Endothelial cell of umbilical vein (primary cell): ENCODE measurements around the gene ZNF207. TPM values are rescaled to one million over a fixed set of nuclear protein-coding genes. Genes with fewer than 3 reads are reported as not detected.

Experiments
- BruUV-seq: library from RNA; stranded (reverse); fragments of 400-500 nt; replicated peaks from 2 replicates; lab custom pipeline; 2021; lab: Mats Ljungman, UMichigan
- CTCF ChIA-PET: fragments of 300-600, 350-600 bp; sonication (Branson Sonifier 250); formaldehyde crosslinking; loops from one replicate; lab custom pipeline; 2021; ENCODE audit warnings: antibody characterized with exemption, inconsistent platforms; lab: Charles Lee
- POLR2A ChIA-PET: fragments of 300-600, 350-600 bp; sonication (Branson Sonifier 250); formaldehyde crosslinking; loops from one replicate; lab custom pipeline; 2021; ENCODE audit warnings: antibody characterized with exemption, inconsistent platforms; lab: Charles Lee
- DNase-seq: peaks from one replicate; pipeline ENCODE4 v3.0.0-alpha.2; 2011; ENCODE audit warnings: low read depth, low spot score
- FAIRE-seq: peaks from 2 replicates; lab custom pipeline; 2011; peaks lifted over from hg19 to GRCh38; lab: Jason Lieb, UNC
- H2AFZ ChIP-seq: 2 replicates; pipeline ENCODE4 v1.6.0; 2012; ENCODE audit warnings: low read depth, low read length, control low read depth, inconsistent platforms
- H3K27ac ChIP-seq: 2 replicates; pipeline ENCODE4 v1.5.1; 2011; ENCODE audit warnings: low read depth, mild to moderate bottlenecking, control low read depth, low read length, moderate library complexity; ENCODE audit not compliant: insufficient read depth
- H3K27me3 ChIP-seq, 2 experiments: 2 replicates each; pipeline versions ENCODE4 v1.6.0 to v1.6.1; 2011; ENCODE audit warnings: low read length in 2 of 2, mixed read lengths in 1 of 2; ENCODE audit not compliant: control insufficient read depth in 2 of 2, insufficient read depth in 2 of 2
- H3K36me3 ChIP-seq, 2 experiments: 2 replicates in 1 of 2; 3 replicates in 1 of 2; pipeline ENCODE4 v1.5.1; 2011; ENCODE audit warnings: low read length in 2 of 2, mild to moderate bottlenecking in 1 of 2, moderate library complexity in 1 of 2; ENCODE audit not compliant: control insufficient read depth in 2 of 2, insufficient read depth in 2 of 2; ENCODE audit errors: extremely low read depth in 1 of 2
- H3K4me1 ChIP-seq: 3 replicates; pipeline ENCODE4 v1.5.1; 2011; ENCODE audit warnings: mild to moderate bottlenecking, low read length; ENCODE audit not compliant: control insufficient read depth, insufficient read depth; ENCODE audit errors: extremely low read depth
- H3K4me2 ChIP-seq: 2 replicates; pipeline ENCODE4 v1.6.1; 2011; ENCODE audit warnings: low read length, control low read depth, mixed read lengths; ENCODE audit not compliant: insufficient read depth
- H3K4me3 ChIP-seq, 3 experiments: fragments of 200-600 bp in 1 of 3; sonication (generic), shearing (Covaris generic) in 1 of 3; replicated peaks in 1 of 3; 2 replicates each; pipeline ENCODE4 v1.5.1; 2011 to 2016; ENCODE audit warnings: control low read depth in 3 of 3, low read length in 3 of 3, mild to moderate bottlenecking in 2 of 3, inconsistent platforms in 1 of 3, low read depth in 1 of 3, moderate library complexity in 1 of 3; ENCODE audit not compliant: insufficient read depth in 1 of 3
- H3K79me2 ChIP-seq: 2 replicates; pipeline ENCODE4 v1.6.0; 2012; ENCODE audit warnings: low read length, inconsistent platforms; ENCODE audit not compliant: control insufficient read depth, insufficient read depth
- H3K9ac ChIP-seq: replicated peaks from 2 replicates; pipeline ENCODE3; 2011; ENCODE audit warnings: low read length, control low read depth; ENCODE audit not compliant: insufficient read depth; ENCODE audit errors: extremely low read depth
- H3K9me1 ChIP-seq: replicated peaks from 3 replicates; pipeline ENCODE4 v1.6.0; 2011; ENCODE audit warnings: mild to moderate bottlenecking, low read length; ENCODE audit not compliant: control insufficient read depth, insufficient read depth; ENCODE audit errors: extremely low read depth
- H3K9me3 ChIP-seq: replicated peaks from 2 replicates; pipeline ENCODE4 v1.5.1; 2012; ENCODE audit warnings: low read length, inconsistent platforms; ENCODE audit not compliant: control insufficient read depth, insufficient read depth
- H4K20me1 ChIP-seq: replicated peaks from 2 replicates; pipeline ENCODE3; 2011; ENCODE audit warnings: mild to moderate bottlenecking, low read length; ENCODE audit not compliant: control insufficient read depth, insufficient read depth; ENCODE audit errors: extremely low read depth
- EZH2 ChIP-seq: IDR thresholded peaks from 2 replicates; pipeline ENCODE4 v1.6.1; 2012; ENCODE audit warnings: borderline replicate concordance, low read depth, mild to moderate bottlenecking, moderate library complexity, low read length, inconsistent platforms; ENCODE audit not compliant: severe bottlenecking
- FOS ChIP-seq: IDR thresholded peaks from 2 replicates; pipeline ENCODE4 v1.6.1; 2011; ENCODE audit warnings: mild to moderate bottlenecking, low read length, moderate library complexity, borderline replicate concordance; ENCODE audit not compliant: insufficient read depth
- GATA2 ChIP-seq: IDR thresholded peaks from 2 replicates; pipeline ENCODE4 v1.7.0; 2011; ENCODE audit warnings: low read depth, mild to moderate bottlenecking, moderate library complexity, mixed read lengths, low read length; ENCODE audit not compliant: insufficient read length, insufficient read depth
- JUN ChIP-seq: IDR thresholded peaks from 2 replicates; pipeline ENCODE4 v1.6.1; 2011; ENCODE audit warnings: borderline replicate concordance, low read depth; ENCODE audit not compliant: insufficient read length, insufficient read depth
- MYC ChIP-seq: IDR thresholded peaks from one replicate; pipeline ENCODE4 v1.6.1; 2011; ENCODE audit warnings: mild to moderate bottlenecking, low read depth, low read length
- POLR2A ChIP-seq: IDR thresholded peaks from 2 replicates; pipeline ENCODE4 v1.6.1; 2012; ENCODE audit warnings: low read depth, mild to moderate bottlenecking, control low read depth, low read length
- POLR2AphosphoS5 ChIP-seq: IDR thresholded peaks from 2 replicates; pipeline ENCODE4 v1.6.1; 2012; ENCODE audit warnings: low read depth, mild to moderate bottlenecking, control low read depth, low read length, moderate library complexity; ENCODE audit not compliant: insufficient read depth
- dilution Hi-C: fragments of 300-500 bp; cut with MboI; formaldehyde crosslinking; loops from one replicate; pipeline ENCODE4 v1.15.0; 2019; ENCODE audit warnings: low sequenced_read_pairs; ENCODE audit not compliant: extremely low pct_ligation_motif_present
- intact Hi-C: fragments of 100-400 bp; cut with micrococcal nuclease; formaldehyde crosslinking; loops from one replicate; pipeline ENCODE4 v1.10.0; 2022
- polyA plus RNA-seq, 4 experiments: library from polyadenylated mRNA; depleted of rRNA in 3 of 4; stranded (reverse) in 3 of 4; unstranded in 1 of 4; fragments of >200 nt; gene quantifications; 2 replicates each; pipeline versions ENCODE4 v1.2.1 to v1.2.3, GENCODE V29; 2011 to 2012; ENCODE audit warnings: missing spikeins in 1 of 4
- total RNA-seq: library from RNA; stranded (reverse); gene quantifications from 2 replicates; pipeline ENCODE4 v1.2.3, GENCODE V29; 2021
- TF ChIP-seq, protein P1 (sequence below), 2 donors: IDR thresholded peaks; 1 replicate in 1 of 2; 2 replicates in 1 of 2; pipeline ENCODE4 v1.5.1; 2011; ENCODE audit warnings: low read length in 2 of 2, mild to moderate bottlenecking in 2 of 2, moderate library complexity in 2 of 2, control low read depth in 1 of 2, inconsistent platforms in 1 of 2, low read depth in 1 of 2; ENCODE audit not compliant: insufficient read depth in 1 of 2; ENCODE audit errors: extremely low read depth in 1 of 2
- TF ChIP-seq, protein P2 (sequence below): IDR thresholded peaks from 2 replicates; pipeline ENCODE4 v1.6.1; 2011; ENCODE audit not compliant: insufficient read depth, insufficient read length

The ZNF207 gene
- total and polyA plus RNA-seq, 2 donors (not counting 3 experiments of a cell fraction or from before 2014, with no cell fraction given) = 206 to 231 TPM

DNA sequence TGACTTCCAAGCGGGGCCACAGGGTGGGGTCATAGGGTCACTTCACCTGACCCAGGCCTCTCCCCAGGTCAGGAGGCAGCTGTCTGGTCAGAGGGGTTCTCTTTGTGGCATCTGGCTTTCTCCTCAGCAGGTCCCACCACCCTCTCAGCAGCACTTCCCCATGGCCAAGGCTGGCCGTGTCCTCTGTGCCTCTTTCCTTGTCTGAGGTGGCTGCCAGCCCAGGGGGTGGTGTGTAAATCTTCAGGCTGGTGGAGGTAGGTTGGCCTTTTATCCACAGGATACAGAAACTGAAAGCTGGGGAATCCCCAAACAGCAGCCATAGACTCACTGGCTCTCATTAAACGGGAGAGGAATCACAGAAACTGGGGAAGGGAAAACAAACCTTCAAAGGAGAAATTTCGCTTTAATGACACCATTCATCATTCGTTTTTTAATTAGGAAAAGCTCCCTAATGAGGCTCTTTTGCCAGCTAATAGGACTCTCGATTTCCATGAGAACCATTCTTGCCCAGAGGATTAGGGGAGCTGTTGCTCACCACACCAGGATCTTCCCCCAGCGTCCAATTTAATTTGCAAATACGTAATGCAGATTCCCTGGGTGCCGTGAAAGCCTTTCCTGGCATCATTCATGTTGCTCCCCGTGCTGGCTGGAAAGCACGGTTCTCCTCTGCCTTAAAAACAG is 26.0 kb upstream of the ZNF207 start:
- dilution Hi-C loops = no loop called here
- TF ChIP-seq POLR2A (no peak), EZH2 (no peak), JUN (no peak), GATA2 (no peak), MYC (no peak), FOS (no peak), POLR2AphosphoS5 (no peak)
- TF ChIP-seq, protein P1, sequence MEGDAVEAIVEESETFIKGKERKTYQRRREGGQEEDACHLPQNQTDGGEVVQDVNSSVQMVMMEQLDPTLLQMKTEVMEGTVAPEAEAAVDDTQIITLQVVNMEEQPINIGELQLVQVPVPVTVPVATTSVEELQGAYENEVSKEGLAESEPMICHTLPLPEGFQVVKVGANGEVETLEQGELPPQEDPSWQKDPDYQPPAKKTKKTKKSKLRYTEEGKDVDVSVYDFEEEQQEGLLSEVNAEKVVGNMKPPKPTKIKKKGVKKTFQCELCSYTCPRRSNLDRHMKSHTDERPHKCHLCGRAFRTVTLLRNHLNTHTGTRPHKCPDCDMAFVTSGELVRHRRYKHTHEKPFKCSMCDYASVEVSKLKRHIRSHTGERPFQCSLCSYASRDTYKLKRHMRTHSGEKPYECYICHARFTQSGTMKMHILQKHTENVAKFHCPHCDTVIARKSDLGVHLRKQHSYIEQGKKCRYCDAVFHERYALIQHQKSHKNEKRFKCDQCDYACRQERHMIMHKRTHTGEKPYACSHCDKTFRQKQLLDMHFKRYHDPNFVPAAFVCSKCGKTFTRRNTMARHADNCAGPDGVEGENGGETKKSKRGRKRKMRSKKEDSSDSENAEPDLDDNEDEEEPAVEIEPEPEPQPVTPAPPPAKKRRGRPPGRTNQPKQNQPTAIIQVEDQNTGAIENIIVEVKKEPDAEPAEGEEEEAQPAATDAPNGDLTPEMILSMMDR (IDR thresholded peaks at IDR 0.05; ENCODE audit: extremely low read depth in 1 of 2, insufficient read depth in 1 of 2, low read depth in 1 of 2, low read length in 2 of 2) = no peak
- TF ChIP-seq, protein P2, sequence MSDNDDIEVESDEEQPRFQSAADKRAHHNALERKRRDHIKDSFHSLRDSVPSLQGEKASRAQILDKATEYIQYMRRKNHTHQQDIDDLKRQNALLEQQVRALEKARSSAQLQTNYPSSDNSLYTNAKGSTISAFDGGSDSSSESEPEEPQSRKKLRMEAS = no peak

More for the DNA sequence above, 26.0 kb upstream of the ZNF207 start:
- Histone ChIP-seq H3K9ac (no peak overlapping the region), H3K9me3 (no peaks in the 10 kb centered on the region), H3K27me3 (no peaks in the 10 kb centered on the region), H3K4me1 (no peaks in the 10 kb centered on the region), H3K36me3 (no peaks in the 10 kb centered on the region), H3K9me1 (no peaks in the 10 kb centered on the region), H3K4me3 (no peak overlapping the region), H3K4me2 (no peak overlapping the region), H2AFZ (peak overlapping the region; percentile 20), H3K27ac (no peak overlapping the region), H4K20me1 (no peaks in the 10 kb centered on the region), H3K79me2 (no peaks in the 10 kb centered on the region)
- peak; percentile 16 for DNase-seq
- BruUV-seq = no TSS peak
- POLR2A ChIA-PET = interaction anchor here (0.9 kb wide), 1 partner anchor 83 kb away, joined by 3 read pairs; no protein-coding TSS in a partner anchor
- intact Hi-C loops = no loop called here
- FAIRE-seq = no peak
- CTCF ChIA-PET = interaction anchor here (1.6 to 5.7 kb wide), 3 partner anchors 15 to 120 kb away, joined by 3 to 57 read pairs (median 10); no protein-coding TSS in a partner anchor
